ENCODE measurements around the gene BOD1L1.
"Not testable (repeated sequence)": the region's sequence is repeated elsewhere in the genome, so short reads cannot be mapped to it uniquely, and the experiment has no call there.

Gene BOD1L1

GRCh38 chr4:13618212-13618806, 9.2 kb downstream of the BOD1L1 start:
- DNase-seq, result no peak

- no peak for DNase-seq
Observed at GRCh38 chr4:13617801-13618200, 9.7 kb downstream of the BOD1L1 start.

DNA sequence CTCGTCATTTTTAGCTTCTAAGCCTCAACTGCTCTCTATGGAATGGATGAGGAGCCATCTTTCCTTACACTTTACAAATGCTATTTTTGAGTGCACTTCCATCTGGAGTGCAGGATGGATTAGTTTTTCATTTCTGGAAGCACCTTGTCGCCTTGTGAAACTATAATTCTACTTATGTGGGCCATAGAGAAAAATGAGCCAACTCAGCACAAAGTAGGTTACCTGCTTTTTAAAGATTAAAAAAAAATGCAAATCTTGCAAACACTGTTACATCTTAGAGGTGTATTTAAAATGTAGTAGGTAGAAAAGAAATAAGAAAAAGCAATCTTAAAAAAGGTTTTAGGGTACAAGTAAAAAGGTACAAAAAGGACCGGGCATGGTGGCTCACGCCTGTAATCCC, 10.9 kb downstream of the BOD1L1 start:
- no peak for DNase-seq

GRCh38 chr4:13615161-13615560, 12.4 kb downstream of the BOD1L1 start:
- no peak for DNase-seq

DNA sequence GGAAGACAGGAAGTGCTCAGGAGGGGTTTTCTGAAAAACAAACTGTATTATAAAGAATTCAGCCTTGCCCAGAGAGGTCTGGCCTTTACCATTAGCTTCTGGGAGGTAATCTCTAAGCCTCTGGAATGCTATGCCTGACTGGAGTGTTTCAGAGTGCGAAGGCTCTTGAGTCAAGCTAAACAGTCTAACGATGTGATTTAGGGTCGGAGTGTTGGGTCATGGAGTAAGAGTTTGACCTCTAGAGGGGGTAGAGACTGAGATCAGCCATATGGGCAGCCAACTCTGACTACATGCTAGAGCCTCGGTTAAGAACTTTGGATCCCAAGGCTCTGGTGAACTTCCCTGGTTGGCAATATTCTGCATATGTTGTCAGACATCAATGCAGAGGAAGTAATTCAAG, 15.0 kb downstream of the BOD1L1 start:
- DNase-seq, result no peak

DNA sequence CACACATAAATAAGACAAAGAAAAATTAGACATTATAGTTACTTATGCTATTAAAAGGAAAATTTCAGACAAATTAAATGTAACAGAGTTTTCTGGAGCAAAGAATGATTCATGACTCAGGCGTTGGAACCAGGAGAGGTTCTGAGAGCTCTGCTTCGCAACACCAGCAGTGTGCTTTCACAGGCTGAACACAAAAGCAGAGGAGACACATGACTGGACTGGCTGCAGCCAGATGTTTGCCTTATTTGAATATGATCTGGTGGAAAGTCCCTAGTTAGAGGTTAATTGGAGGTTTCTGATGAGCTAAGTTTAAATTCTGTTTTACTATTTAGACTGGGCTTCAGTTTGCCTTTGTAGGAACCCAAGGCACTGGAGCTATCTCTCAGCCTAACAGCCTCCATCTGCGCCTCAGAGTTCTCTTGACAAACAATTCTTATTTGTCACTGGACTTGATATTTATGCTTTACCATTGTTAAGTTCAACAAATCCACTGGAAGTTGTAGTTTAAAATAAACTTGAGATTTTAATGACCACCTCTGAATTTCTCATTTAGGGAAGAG, 16.2 kb downstream of the BOD1L1 start:
- DNase-seq, result no peak

DNA sequence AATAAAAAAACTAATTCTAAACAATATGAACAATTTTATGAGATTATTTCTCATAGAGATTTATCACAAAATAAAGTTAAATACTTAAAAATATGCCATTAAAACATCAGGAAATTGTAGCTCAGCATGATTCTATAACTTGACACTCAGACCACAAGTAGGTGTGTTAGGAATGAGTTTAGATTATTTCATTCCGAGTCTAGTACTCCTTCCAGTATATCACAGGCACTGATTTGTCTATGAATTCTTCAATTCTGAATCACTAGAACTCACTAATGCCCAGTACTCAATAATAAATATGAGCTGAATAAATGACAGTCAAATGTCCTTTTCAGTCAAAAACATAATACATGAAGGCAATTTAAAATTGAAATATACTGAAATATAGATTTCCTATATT, 22.2 kb downstream of the BOD1L1 start:
- no peak for DNase-seq

- DNase-seq, result no peak
Observed at GRCh38 chr4:13601848-13602247, 25.7 kb downstream of the BOD1L1 start.

DNA sequence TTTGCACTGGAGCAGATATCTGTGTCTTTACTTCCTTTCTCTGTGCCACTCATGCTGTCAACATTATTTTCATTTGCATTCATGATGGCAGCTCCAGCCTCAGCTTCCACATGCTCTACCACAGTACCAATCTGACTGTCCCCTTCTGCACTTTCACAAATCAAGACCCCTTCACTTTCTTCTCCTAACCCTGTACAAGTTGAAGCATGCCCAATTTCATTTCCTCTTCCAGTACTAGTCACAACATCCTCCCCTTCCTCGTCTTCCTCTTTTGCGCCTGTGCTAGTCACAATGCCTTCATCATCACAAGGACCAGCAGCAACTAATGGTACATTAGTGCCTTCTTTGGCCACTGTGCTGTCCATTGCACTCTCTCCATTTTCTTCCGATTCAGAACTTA, 26.5 kb downstream of the BOD1L1 start:
- no peak for DNase-seq

DNA sequence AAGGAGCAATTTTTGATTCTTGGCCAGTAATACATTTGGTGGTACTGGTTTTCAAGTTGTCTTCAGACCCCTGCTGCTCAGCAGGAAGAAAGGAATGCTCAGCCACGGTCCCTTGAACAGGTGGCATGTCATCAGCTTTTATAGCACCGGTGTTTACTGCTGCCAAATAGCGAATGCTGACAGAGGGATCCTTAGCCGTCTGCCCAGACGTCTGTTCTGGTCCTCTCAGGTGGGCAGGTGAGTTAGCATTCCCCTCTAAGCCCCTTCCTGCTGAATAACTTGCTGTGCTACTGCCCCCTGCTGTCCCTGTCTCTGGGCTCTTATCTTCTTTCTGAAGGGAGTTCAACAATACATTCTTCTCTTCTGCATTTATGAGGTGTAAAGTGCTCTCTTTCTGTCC, 28.4 kb downstream of the BOD1L1 start:
- no peak for DNase-seq

GRCh38 chr4:13597604-13598003, 29.9 kb downstream of the BOD1L1 start:
- no peak for DNase-seq

- DNase-seq, result no peak
Observed at GRCh38 chr4:13597141-13597540, 30.4 kb downstream of the BOD1L1 start.

DNA sequence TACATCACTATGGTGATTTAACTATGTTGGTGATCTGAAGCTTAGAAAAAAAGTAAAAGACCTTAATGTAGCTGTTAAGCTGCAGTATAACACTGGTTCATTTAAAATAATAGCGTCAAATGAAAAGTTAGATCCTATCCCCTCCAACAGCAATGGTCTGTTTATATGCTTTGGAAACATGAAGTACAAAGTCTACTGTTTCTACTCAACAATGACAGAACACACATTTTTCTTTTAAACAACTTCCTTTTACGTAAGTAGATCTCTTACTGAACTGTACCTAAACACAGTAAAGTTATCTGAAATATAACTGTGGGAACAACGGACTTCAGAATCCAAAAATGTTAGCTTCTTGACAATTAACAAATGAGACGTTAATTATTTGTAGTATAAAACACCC, 35.3 kb downstream of the BOD1L1 start:
- no peak for DNase-seq

GRCh38 chr4:13590766-13591165, 36.8 kb downstream of the BOD1L1 start:
- no peak for DNase-seq

DNA sequence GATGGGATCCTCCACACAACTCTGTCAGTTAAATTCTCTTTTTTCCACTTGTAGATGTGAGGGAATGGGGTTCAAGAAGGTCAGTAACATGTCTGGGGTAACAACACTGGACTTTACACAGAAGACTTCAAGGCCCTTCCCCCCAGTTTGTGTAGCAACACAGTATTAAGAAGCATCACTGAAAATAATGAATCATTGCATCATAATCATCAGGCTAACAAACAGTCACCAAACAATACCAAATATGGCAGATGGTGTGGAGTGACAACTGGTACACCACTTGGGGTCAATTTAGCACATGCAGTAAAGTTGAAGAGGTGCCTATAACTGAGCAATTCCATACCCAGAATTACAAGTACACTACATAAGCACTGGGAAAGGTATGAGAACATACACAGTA, 38.6 kb downstream of the BOD1L1 start:
- no peak for DNase-seq

GRCh38 chr4:13584481-13584880, 43.0 kb downstream of the BOD1L1 start:
- no peak for DNase-seq

GRCh38 chr4:13580036-13580435, 47.5 kb downstream of the BOD1L1 start:
- DNase-seq, result no peak

DNA sequence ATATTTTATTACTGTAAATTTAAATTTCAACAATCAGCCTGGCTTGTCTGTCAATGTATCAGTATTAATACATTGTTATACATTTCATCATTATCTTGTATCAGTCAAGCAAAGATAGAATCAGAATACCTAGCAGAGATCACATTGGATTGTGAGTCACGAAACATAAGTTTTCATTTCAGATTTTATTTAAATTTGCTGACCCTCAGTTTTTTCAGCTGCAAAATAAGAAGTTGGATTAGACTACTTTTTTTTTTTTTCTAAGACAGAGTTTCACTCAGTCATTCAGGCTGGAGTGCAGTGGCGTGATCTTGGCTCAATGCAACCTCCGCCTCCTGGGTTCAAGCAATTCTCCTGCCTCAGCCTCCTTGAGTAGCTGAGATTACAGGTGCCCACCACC, 49.9 kb downstream of the BOD1L1 start:
- DNase-seq, result no peak

GRCh38 chr4:13570916-13571315, 56.6 kb downstream of the BOD1L1 start:
- no peak for DNase-seq

DNA sequence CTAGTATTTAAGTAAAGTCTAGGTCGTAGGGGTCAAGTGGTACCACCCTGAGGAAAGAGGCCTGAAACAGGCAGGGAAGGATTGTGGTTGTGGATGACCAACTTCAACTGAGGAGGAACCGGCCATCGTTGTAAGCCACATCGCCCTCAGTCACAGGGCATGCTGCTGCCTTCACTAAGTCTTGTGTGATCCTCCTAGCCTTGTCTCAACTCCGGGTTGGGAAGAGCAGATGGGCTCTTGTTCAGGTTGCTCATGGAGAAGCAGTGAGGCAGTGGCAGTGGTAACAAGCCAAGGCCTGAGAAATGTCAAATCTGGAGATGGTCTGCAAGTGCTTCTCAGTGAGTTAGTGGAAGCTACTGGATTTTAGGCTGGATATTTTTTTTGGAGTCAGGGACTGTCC, 60.4 kb downstream of the BOD1L1 start:
- no peak for DNase-seq

GRCh38 chr4:13562876-13563275, 64.6 kb downstream of the BOD1L1 start:
- no peak for DNase-seq

DNA sequence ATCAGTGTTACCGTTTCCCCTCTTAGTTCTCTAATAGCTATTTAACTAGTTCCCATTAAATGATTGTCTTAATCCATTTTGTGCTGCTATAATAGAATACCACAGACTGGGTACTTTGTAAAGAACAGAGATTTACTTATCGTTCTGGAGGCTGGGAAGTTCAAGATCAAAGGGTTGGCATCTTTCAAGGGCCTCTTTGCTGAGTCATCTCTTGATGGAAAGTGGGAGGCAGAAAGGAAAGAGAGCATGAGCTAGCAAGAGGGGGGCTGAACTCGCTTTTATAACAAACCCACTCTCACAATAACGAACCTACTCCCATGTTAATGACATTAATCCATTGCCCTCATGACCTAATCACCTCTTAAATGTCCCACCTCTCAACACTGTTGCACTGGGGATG, 65.9 kb downstream of the BOD1L1 start:
- DNase-seq, result no peak

DNA sequence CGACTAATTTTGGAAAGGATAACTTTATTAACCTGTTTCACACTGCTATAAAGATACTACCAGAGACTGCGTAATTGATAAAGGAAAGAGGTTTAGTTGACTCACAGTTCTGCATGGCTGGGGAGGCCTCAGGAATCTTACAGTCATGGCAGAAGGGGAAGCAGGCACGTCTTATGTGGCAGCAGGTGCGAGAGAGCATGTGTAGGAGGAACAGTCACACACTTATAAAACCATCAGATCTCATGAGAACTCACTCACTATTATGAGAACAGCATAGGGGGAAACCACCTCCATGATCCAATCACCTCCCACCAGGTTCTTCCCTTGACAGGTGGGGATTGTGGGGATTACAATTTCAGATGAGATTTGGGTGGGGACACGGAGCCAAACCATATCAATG, 67.4 kb downstream of the BOD1L1 start:
- not testable (repeated sequence) for DNase-seq

- no peak for DNase-seq
Observed at GRCh38 chr4:13559413-13559812, 68.1 kb downstream of the BOD1L1 start.

DNA sequence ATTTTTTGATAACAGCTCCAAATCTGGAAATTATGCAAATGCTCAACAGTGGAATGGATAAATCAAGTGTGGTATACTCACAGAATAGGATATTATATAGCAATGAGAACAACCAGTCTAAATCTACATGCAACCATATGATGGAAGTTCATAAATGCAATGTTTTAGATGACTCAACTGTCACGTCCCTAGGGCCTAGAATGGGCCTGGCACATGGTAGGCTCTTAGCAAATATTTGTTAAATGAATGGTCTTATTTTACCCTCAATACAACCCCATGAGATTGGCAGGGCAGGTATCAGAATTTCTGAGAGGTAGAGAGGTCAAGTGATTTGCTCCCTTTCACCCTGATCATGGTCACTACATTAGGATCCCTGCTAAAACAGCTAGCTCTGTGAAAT, 68.6 kb downstream of the BOD1L1 start:
- no peak for DNase-seq

DNA sequence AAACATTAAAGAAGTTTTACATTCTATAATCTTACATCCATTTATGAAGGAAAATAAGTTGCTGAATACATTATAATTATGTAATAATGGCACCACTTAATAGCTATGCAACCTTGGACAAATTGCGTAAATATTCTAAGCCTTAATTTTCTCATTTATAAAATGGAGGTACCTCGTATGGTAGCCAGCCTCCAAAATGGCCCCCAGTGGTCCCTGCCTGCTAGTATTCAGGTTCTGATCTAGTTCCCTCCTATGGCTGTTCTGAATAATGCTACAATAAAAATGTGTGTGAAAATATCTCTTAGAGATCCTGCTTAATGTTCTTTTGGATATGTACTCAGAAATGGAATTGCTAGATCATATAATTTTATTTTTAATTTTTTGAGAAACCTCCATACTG, 72.2 kb downstream of the BOD1L1 start:
- DNase-seq, result no peak

Data from amniotic stem cell (primary cell).